HEK293 (cell line): ENCODE measurements around the gene UMAD1.

ENCODE experiments used
- CTCF ChIA-PET: fragments of 350-600 bp; formaldehyde crosslinking; extraction: SDS; loops from one replicate; lab custom pipeline; 2021; ENCODE audit warnings: antibody characterized with exemption; lab: Yijun Ruan, JAX
- POLR2A ChIA-PET: fragments of 300-600 bp; formaldehyde crosslinking; extraction: SDS; loops from one replicate; lab custom pipeline; 2020; ENCODE audit warnings: antibody characterized with exemption, inconsistent platforms; lab: Yijun Ruan, JAX
- H3K27ac ChIP-seq: fragments of 200-500 bp; sonication (Bioruptor generic); 2 replicates; pipeline ENCODE4 v1.5.1; 2014; ENCODE audit warnings: low read depth, low read length, control low read depth, inconsistent platforms; ENCODE audit errors: extremely low read depth
- H3K36me3 ChIP-seq, 2 experiments: fragments of 200-500 bp in 1 of 2; sonication (Bioruptor generic) in 1 of 2; 1 replicate in 1 of 2; 2 replicates in 1 of 2; pipeline ENCODE4 v1.5.1; 2014 to 2017; ENCODE audit warnings: inconsistent platforms in 2 of 2, low read length in 2 of 2; ENCODE audit not compliant: control insufficient read depth in 2 of 2, insufficient read depth in 1 of 2
- H3K4me1 ChIP-seq: fragments of 200-500 bp; sonication (Bioruptor generic); 2 replicates; pipeline ENCODE4 v1.5.1; 2014; ENCODE audit warnings: mild to moderate bottlenecking, low read length, inconsistent platforms; ENCODE audit not compliant: control insufficient read depth, insufficient read depth
- H3K4me3 ChIP-seq: 2 replicates; pipeline ENCODE4 v1.5.1; 2011; ENCODE audit warnings: low read depth, mild to moderate bottlenecking, control low read depth, low read length, moderate library complexity
- H3K9me3 ChIP-seq: fragments of 200-500 bp; sonication (Bioruptor generic); 2 replicates; pipeline ENCODE4 v1.5.1; 2014; ENCODE audit warnings: low read depth, low read length, inconsistent platforms; ENCODE audit not compliant: control insufficient read depth, insufficient read depth
- FEZF1 ChIP-seq: fragments of 450-650 bp; formaldehyde crosslinking; IDR thresholded peaks from 2 replicates; pipeline ENCODE4 v1.5.1; 2016; ENCODE audit warnings: missing biosample characterization, missing genetic modification characterization
- GLIS2 ChIP-seq: fragments of 450-650 bp; formaldehyde crosslinking; IDR thresholded peaks from 2 replicates; pipeline ENCODE4 v1.5.1; 2016; ENCODE audit warnings: missing biosample characterization, missing genetic modification characterization
- KLF9 ChIP-seq: fragments of 450-650 bp; formaldehyde crosslinking; IDR thresholded peaks from 2 replicates; pipeline ENCODE4 v1.5.1; 2016; ENCODE audit warnings: missing biosample characterization, missing genetic modification characterization, low read depth
- OSR2 ChIP-seq: fragments of 450-650 bp; formaldehyde crosslinking; IDR thresholded peaks from 2 replicates; pipeline ENCODE4 v1.5.1; 2016; ENCODE audit warnings: missing biosample characterization, missing genetic modification characterization
- PRDM10 ChIP-seq: fragments of 450-650 bp; formaldehyde crosslinking; IDR thresholded peaks from 2 replicates; pipeline ENCODE4 v1.5.1; 2016; ENCODE audit warnings: missing biosample characterization, missing genetic modification characterization
- PRDM2 ChIP-seq: fragments of 450-650 bp; formaldehyde crosslinking; IDR thresholded peaks from 2 replicates; pipeline ENCODE4 v1.5.1; 2016; ENCODE audit warnings: missing biosample characterization, missing genetic modification characterization, borderline replicate concordance
- SCRT1 ChIP-seq: fragments of 450-650 bp; formaldehyde crosslinking; IDR thresholded peaks from 2 replicates; pipeline ENCODE4 v1.5.1; 2016; ENCODE audit warnings: missing biosample characterization, missing genetic modification characterization, borderline replicate concordance
- SCRT2 ChIP-seq: fragments of 450-650 bp; formaldehyde crosslinking; IDR thresholded peaks from 2 replicates; pipeline ENCODE4 v1.5.1; 2016; ENCODE audit warnings: missing biosample characterization, missing genetic modification characterization
- WT1 ChIP-seq: fragments of 450-650 bp; formaldehyde crosslinking; IDR thresholded peaks from 2 replicates; pipeline ENCODE4 v1.5.1; 2016; ENCODE audit warnings: missing biosample characterization, missing genetic modification characterization
- ZBTB1 ChIP-seq: fragments of 450-650 bp; formaldehyde crosslinking; IDR thresholded peaks from 2 replicates; pipeline ENCODE4 v1.5.1; 2016; ENCODE audit warnings: missing biosample characterization, missing genetic modification characterization
- ZBTB21 ChIP-seq: fragments of 450-650 bp; formaldehyde crosslinking; IDR thresholded peaks from 2 replicates; pipeline ENCODE4 v1.5.1; 2017; ENCODE audit warnings: missing biosample characterization, missing genetic modification characterization
- ZNF10 ChIP-seq: fragments of 450-650 bp; formaldehyde crosslinking; IDR thresholded peaks from 2 replicates; pipeline ENCODE4 v1.5.1; 2017; ENCODE audit warnings: missing biosample characterization, missing genetic modification characterization
- ZNF114 ChIP-seq: fragments of 450-650 bp; formaldehyde crosslinking; IDR thresholded peaks from 2 replicates; pipeline ENCODE4 v1.5.0; 2017; ENCODE audit warnings: missing biosample characterization, missing genetic modification characterization
- ZNF155 ChIP-seq: fragments of 450-650 bp; formaldehyde crosslinking; IDR thresholded peaks from 2 replicates; pipeline ENCODE4 v1.5.1; 2016; ENCODE audit warnings: missing biosample characterization, missing genetic modification characterization
- ZNF202 ChIP-seq: fragments of 450-650 bp; formaldehyde crosslinking; IDR thresholded peaks from 2 replicates; pipeline ENCODE4 v1.5.1; 2016; ENCODE audit warnings: missing biosample characterization, missing genetic modification characterization, borderline replicate concordance
- ZNF214 ChIP-seq: fragments of 450-650 bp; formaldehyde crosslinking; IDR thresholded peaks from 2 replicates; pipeline ENCODE4 v1.5.1; 2017; ENCODE audit warnings: missing biosample characterization, mild to moderate bottlenecking, missing genetic modification characterization, borderline replicate concordance
- ZNF274 ChIP-seq, 2 experiments: fragments of 200-500 bp in 1 of 2; fragments of 450-650 bp in 1 of 2; sonication (Bioruptor generic) in 1 of 2; formaldehyde crosslinking in 1 of 2; IDR thresholded peaks; 2 replicates each; pipeline versions ENCODE4 v1.5.1 to v1.6.1; 2014 to 2016; ENCODE audit warnings: borderline replicate concordance in 1 of 2, inconsistent platforms in 1 of 2, low read length in 1 of 2, missing biosample characterization in 1 of 2, missing genetic modification characterization in 1 of 2
- ZNF335 ChIP-seq: fragments of 450-650 bp; formaldehyde crosslinking; conservative IDR thresholded peaks from 2 replicates; pipeline ENCODE4 v1.5.1; 2016; ENCODE audit warnings: missing biosample characterization, missing genetic modification characterization
- ZNF513 ChIP-seq: fragments of 450-650 bp; IDR thresholded peaks from 2 replicates; pipeline ENCODE4 v1.5.1; 2018; ENCODE audit warnings: missing biosample characterization, missing genetic modification characterization
- ZNF626 ChIP-seq: fragments of 450-650 bp; sonication (Bioruptor Pico); formaldehyde crosslinking; IDR thresholded peaks from 2 replicates; pipeline ENCODE4 v1.5.1; 2018; ENCODE audit warnings: missing biosample characterization, missing genetic modification characterization, inconsistent platforms
- ZNF785 ChIP-seq: fragments of 450-650 bp; formaldehyde crosslinking; IDR thresholded peaks from 2 replicates; pipeline ENCODE4 v1.5.1; 2016; ENCODE audit warnings: missing biosample characterization, missing genetic modification characterization
- TF ChIP-seq, protein P1 (sequence below): fragments of 450-650 bp; formaldehyde crosslinking; IDR thresholded peaks from 2 replicates; pipeline ENCODE4 v1.5.1; 2016; ENCODE audit warnings: missing biosample characterization, missing genetic modification characterization
- TF ChIP-seq, protein P2 (sequence below): fragments of 450-650 bp; formaldehyde crosslinking; IDR thresholded peaks from 2 replicates; pipeline ENCODE4; 2016; ENCODE audit warnings: missing biosample characterization, missing genetic modification characterization

UMAD1 gene

DNA sequence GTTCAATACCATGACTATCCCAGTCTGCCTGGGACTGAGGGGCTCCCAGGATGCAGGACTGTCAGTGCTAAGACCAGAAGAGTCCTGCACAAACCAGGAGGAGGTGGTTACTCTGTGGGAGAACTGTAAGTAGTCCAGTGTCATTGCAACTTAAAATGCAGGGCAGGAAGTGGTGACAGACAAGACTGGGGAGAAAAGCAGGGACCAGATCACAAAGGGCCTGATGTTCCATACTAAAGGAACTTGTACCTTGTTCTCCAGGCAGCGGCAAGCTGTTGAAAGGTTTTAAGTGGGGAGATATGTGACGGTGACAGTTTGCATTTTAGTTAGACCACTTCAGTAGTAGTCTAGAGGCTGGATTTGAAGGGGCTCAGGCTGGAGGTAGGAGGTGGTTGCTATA, 262.3 kb downstream of the UMAD1 start:
- ChIA-PET POLR2A (no interaction called here), CTCF (interaction anchor here (0.6 kb wide), 1 partner anchor 986 kb away, joined by 3 read pairs; no protein-coding TSS in a partner anchor)
- Histone ChIP-seq H3K4me1 (no peaks in the 10 kb centered on the region), H3K4me3 (no peak overlapping the region), H3K27ac (no peak overlapping the region), H3K36me3 (no peaks in the 10 kb centered on the region)
- TF ChIP-seq ZBTB21 (tag by site-specific recombination): no peak
- TF ChIP-seq ZNF274 (IDR thresholded peaks at IDR 0.05; ENCODE audit: low read length): no peak
- TF ChIP-seq ZNF274 (tag by site-specific recombination; IDR thresholded peaks at IDR 0.05; ENCODE audit: borderline replicate concordance): no peak
- no peak for TF ChIP-seq ZNF10 (tag by site-specific recombination)
- TF ChIP-seq KLF9 (tag by site-specific recombination): no peak
- TF ChIP-seq FEZF1 (tag by site-specific recombination): no peak
- TF ChIP-seq, protein P1, sequence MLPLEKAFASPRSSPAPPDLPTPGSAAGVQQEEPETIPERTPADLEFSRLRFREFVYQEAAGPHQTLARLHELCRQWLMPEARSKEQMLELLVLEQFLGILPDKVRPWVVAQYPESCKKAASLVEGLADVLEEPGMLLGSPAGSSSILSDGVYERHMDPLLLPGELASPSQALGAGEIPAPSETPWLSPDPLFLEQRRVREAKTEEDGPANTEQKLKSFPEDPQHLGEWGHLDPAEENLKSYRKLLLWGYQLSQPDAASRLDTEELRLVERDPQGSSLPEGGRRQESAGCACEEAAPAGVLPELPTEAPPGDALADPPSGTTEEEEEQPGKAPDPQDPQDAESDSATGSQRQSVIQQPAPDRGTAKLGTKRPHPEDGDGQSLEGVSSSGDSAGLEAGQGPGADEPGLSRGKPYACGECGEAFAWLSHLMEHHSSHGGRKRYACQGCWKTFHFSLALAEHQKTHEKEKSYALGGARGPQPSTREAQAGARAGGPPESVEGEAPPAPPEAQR: no peak
- TF ChIP-seq, protein P2, sequence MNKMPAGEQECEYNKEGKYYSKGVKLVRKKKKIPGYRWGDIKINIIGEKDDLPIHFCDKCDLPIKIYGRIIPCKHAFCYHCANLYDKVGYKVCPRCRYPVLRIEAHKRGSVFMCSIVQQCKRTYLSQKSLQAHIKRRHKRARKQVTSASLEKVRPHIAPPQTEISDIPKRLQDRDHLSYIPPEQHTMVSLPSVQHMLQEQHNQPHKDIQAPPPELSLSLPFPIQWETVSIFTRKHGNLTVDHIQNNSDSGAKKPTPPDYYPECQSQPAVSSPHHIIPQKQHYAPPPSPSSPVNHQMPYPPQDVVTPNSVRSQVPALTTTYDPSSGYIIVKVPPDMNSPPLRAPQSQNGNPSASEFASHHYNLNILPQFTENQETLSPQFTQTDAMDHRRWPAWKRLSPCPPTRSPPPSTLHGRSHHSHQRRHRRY (tag by site-specific recombination): no peak
- no peak for TF ChIP-seq ZNF335 (tag by site-specific recombination)
- no peak for TF ChIP-seq SCRT2 (tag by site-specific recombination)
- no peak for TF ChIP-seq ZBTB1
- no peak for TF ChIP-seq ZNF626
- no peak for TF ChIP-seq ZNF155 (tag by site-specific recombination)
- TF ChIP-seq PRDM2 (tag by site-specific recombination): no peak
- no peak for TF ChIP-seq WT1 (tag by site-specific recombination)
- no peak for TF ChIP-seq ZNF785 (tag by site-specific recombination)
- no peak for TF ChIP-seq GLIS2
- TF ChIP-seq ZNF114 (tag by site-specific recombination): no peak
- TF ChIP-seq, all 188 proteins: peak for 0
- H3K9me3 ChIP-seq: no peaks in the 10 kb centered on the region

- ChIA-PET CTCF (interaction anchor here (0.6 kb wide), 1 partner anchor 16 kb away, joined by 3 read pairs; no protein-coding TSS in a partner anchor), POLR2A (no interaction called here)
- Histone ChIP-seq H3K4me1 (no peaks in the 10 kb centered on the region), H3K36me3 (no peaks in the 10 kb centered on the region), H3K27ac (no peak overlapping the region), H3K4me3 (no peak overlapping the region), H3K9me3 (no peaks in the 10 kb centered on the region)
- TF ChIP-seq ZNF513 (tag by site-specific recombination): no peak
- TF ChIP-seq ZNF202 (tag by site-specific recombination): no peak
- TF ChIP-seq PRDM10 (tag by site-specific recombination): no peak
- TF ChIP-seq OSR2 (tag by site-specific recombination): no peak
- TF ChIP-seq ZNF214: no peak
- TF ChIP-seq SCRT1 (tag by site-specific recombination): no peak
Observed at GRCh38 chr7:7907306-7907705, 266.8 kb downstream of the UMAD1 start.
